Left lung (tissue), 10 donors: ENCODE measurements around the gene EME1. TPM values are rescaled to one million over a fixed set of nuclear protein-coding genes. Genes with fewer than 3 reads are reported as not detected.

Experiments used
- ATAC-seq: fragments of 200-7000 bp; cut with Tn5 transposase; one replicate; pipeline ENCODE4 v1.9.1; 2020; ENCODE audit warnings: moderate library complexity
- DNase-seq, 4 donors: peaks; one replicate each; pipeline ENCODE4 v3.0.0-alpha.2; 2013 to 2020
- H3K27ac ChIP-seq, 2 donors: fragments of 200-600 bp; sonication (generic) in 1 of 2; one replicate each; pipeline versions ENCODE4 v1.5.0 to v1.8.0; 2020 to 2021
- H3K27me3 ChIP-seq, 2 donors: fragments of 200-600 bp; sonication (generic) in 1 of 2; one replicate each; pipeline versions ENCODE4 v1.5.0 to v1.8.0; 2020 to 2021
- H3K36me3 ChIP-seq, 2 donors: fragments of 200-600 bp; sonication (generic) in 1 of 2; one replicate each; pipeline versions ENCODE4 v1.5.0 to v1.8.0; 2020 to 2021
- H3K4me1 ChIP-seq, 2 donors: fragments of 200-600 bp; one replicate each; pipeline ENCODE4 v1.8.0; 2021
- H3K4me3 ChIP-seq, 2 donors: fragments of 200-600 bp; sonication (generic) in 1 of 2; one replicate each; pipeline versions ENCODE4 v1.5.0 to v1.8.0; 2020 to 2021; ENCODE audit warnings: mild to moderate bottlenecking in 1 of 2
- H3K9me3 ChIP-seq, 2 donors: fragments of 200-600 bp; sonication (generic) in 1 of 2; one replicate each; pipeline versions ENCODE4 v1.5.0 to v1.8.0; 2020 to 2021
- CTCF ChIP-seq, 2 donors: fragments of 200-600 bp; sonication (generic) in 1 of 2; IDR thresholded peaks; one replicate each; pipeline versions ENCODE4 v1.5.0 to v1.8.0; 2021; ENCODE audit warnings: antibody characterized with exemption in 2 of 2
- intact Hi-C, 2 donors: fragments of 100-400 bp; cut with DNase I; formaldehyde crosslinking; loops; one replicate each; pipeline versions ENCODE4 v1.11.2 to v1.14.2; 2022
- polyA plus RNA-seq, 6 donors: library from polyadenylated mRNA; unstranded; fragments of 120-200 nt; gene quantifications; one replicate each; pipeline ENCODE4 v1.2.1, GENCODE V29; 2013; ENCODE audit not compliant: insufficient read length in 6 of 6
- total RNA-seq, 2 donors: library from RNA; stranded (reverse); fragmentation: NEBNext Ultra II Directional; extraction: Animal tissue kit (Norgen Biotek cat#: 25700); gene quantifications; one replicate each; pipeline ENCODE4 v1.2.1, GENCODE V29; 2021
- donor health status: DM: no; HTN: yes; CAD: no.
- donor health status: DM: no; HTN: no; CAD: no.

EME1 gene
- total and polyA plus RNA-seq, 8 donors, result 2.6 to 12.7 (median 10.0) TPM

GRCh38 chr17:50364061-50364458 is 9.0 kb upstream of the EME1 start:
- ATAC-seq, result no peak
- H3K4me3 ChIP-seq, result no peak overlapping the region
- H3K9me3 ChIP-seq, result no peaks in the 10 kb centered on the region
- peaks cover 5 to 6% of the 10 kb centered on the region in 2 donors for H3K4me1 ChIP-seq
- intact Hi-C loops, result no loop called here
- H3K27me3 ChIP-seq, result no peaks in the 10 kb centered on the region
- DNase-seq, result peak in 1 of 4 donors; percentile 24
- TF ChIP-seq CTCF (IDR thresholded peaks at IDR 0.05), result no peak
- no peak overlapping the region for H3K27ac ChIP-seq
- H3K36me3 ChIP-seq, result peaks cover 0 to 63% of the 10 kb centered on the region in 2 donors

GRCh38 chr17:50364715-50365114 is 8.3 kb upstream of the EME1 start:
- intact Hi-C loops, result no loop called here
- no peak overlapping the region for H3K27ac ChIP-seq
- no peaks in the 10 kb centered on the region for H3K9me3 ChIP-seq
- H3K4me1 ChIP-seq, result peaks cover 5 to 6% of the 10 kb centered on the region in 2 donors
- H3K36me3 ChIP-seq, result peaks cover 0 to 63% of the 10 kb centered on the region in 2 donors
- H3K27me3 ChIP-seq, result no peaks in the 10 kb centered on the region
- no peak overlapping the region for H3K4me3 ChIP-seq
- DNase-seq (peak in 1 of 4 donors; percentile 27), ATAC-seq (no peak)
- no peak for TF ChIP-seq CTCF (IDR thresholded peaks at IDR 0.05)

- no peaks in the 10 kb centered on the region for H3K27me3 ChIP-seq
- H3K4me3 ChIP-seq, result no peak overlapping the region
- no peaks in the 10 kb centered on the region for H3K9me3 ChIP-seq
- TF ChIP-seq CTCF (IDR thresholded peaks at IDR 0.05), result no peak
- intact Hi-C loops, result no loop called here
- peaks cover 0 to 63% of the 10 kb centered on the region in 2 donors for H3K36me3 ChIP-seq
- ATAC-seq (no peak), DNase-seq (peak in 1 of 4 donors; percentile 2)
- H3K27ac ChIP-seq, result no peak overlapping the region
- H3K4me1 ChIP-seq, result peaks cover 5 to 6% of the 10 kb centered on the region in 2 donors
Observed at GRCh38 chr17:50365165-50365564, 7.9 kb upstream of the EME1 start.

GRCh38 chr17:50365649-50366393 is 7.2 kb upstream of the EME1 start:
- peaks cover 5 to 6% of the 10 kb centered on the region in 2 donors for H3K4me1 ChIP-seq
- peak in 1 of 4 donors; percentile 17 for DNase-seq
- no peak for TF ChIP-seq CTCF (IDR thresholded peaks at IDR 0.05)
- H3K27ac ChIP-seq, result no peak overlapping the region
- no peaks in the 10 kb centered on the region for H3K27me3 ChIP-seq
- no peak overlapping the region for H3K4me3 ChIP-seq
- peaks cover 0 to 62% of the 10 kb centered on the region in 2 donors for H3K36me3 ChIP-seq
- no peaks in the 10 kb centered on the region for H3K9me3 ChIP-seq
- no peak for ATAC-seq
- intact Hi-C loops, result no loop called here

- Histone ChIP-seq H3K27me3 (no peaks in the 10 kb centered on the region), H3K36me3 (peaks cover 0 to 61% of the 10 kb centered on the region in 2 donors), H3K4me1 (peaks cover 11 to 13% of the 10 kb centered on the region in 2 donors), H3K27ac (no peak overlapping the region), H3K9me3 (no peaks in the 10 kb centered on the region), H3K4me3 (no peak overlapping the region)
- DNase-seq (peak in 1 of 4 donors; percentile 19), ATAC-seq (no peak)
- TF ChIP-seq CTCF (IDR thresholded peaks at IDR 0.05), result no peak
- intact Hi-C loops, result no loop called here
Observed at GRCh38 chr17:50367401-50367800, 5.6 kb upstream of the EME1 start.
